Measurements from ENCODE around the gene NSMCE4A.

DNA sequence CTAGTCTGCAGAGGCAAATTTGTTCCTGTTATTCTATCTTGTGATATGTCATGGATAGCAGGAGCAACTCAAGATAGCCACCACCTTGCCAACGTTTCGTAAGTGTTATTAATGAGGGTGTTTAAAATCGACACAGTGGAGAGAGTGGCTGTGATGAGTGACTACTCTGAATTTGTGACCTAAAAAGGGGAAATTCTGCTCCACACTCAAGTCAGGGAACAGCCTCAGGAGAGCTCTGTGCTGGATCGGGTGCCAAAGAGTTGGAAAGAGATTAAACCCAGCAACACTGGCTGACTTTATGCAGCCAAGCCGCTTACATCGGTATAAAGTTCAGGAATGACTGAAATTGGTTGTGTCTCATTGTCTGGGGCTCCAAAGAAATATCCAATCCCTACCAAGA, 23.4 kb upstream of the NSMCE4A start:
- TF ChIP-seq, protein P1, sequence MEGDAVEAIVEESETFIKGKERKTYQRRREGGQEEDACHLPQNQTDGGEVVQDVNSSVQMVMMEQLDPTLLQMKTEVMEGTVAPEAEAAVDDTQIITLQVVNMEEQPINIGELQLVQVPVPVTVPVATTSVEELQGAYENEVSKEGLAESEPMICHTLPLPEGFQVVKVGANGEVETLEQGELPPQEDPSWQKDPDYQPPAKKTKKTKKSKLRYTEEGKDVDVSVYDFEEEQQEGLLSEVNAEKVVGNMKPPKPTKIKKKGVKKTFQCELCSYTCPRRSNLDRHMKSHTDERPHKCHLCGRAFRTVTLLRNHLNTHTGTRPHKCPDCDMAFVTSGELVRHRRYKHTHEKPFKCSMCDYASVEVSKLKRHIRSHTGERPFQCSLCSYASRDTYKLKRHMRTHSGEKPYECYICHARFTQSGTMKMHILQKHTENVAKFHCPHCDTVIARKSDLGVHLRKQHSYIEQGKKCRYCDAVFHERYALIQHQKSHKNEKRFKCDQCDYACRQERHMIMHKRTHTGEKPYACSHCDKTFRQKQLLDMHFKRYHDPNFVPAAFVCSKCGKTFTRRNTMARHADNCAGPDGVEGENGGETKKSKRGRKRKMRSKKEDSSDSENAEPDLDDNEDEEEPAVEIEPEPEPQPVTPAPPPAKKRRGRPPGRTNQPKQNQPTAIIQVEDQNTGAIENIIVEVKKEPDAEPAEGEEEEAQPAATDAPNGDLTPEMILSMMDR (IDR thresholded peaks at IDR 0.05): no peak
- TF ChIP-seq EP300 (IDR thresholded peaks at IDR 0.05) (no peak), POLR2A (IDR thresholded peaks at IDR 0.05; ENCODE audit: low read depth) (no peak)

Measured in esophagus muscularis mucosa (tissue), 4 donors.